ENCODE data around the gene ALMS1.
"Not testable (repeated sequence)": the region's sequence is repeated elsewhere in the genome, so short reads cannot be mapped to it uniquely, and the experiment has no call there.

ALMS1 gene

GRCh38 chr2:73402386-73403103 lies 16.9 kb downstream of the ALMS1 start:
- no peak for DNase-seq (ENCODE audit: low spot score)

DNA sequence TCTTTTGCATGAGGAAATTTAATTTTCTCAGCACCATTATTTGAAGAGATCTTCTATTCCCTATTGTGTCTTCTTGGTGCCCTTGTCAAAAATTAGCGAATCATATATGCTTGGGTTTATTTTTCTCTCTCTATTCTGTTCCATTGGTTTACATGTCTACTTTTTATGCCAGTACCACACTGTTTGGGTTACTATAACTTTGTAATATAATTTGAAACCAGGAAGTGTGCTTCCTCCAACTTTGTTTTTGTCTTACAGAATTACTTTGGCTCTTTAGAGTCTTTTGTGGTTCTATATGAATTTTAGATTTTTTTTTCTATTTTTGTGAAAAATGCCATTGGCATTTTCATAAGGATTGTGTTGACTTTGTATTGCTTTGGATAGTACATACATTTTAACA lies 17.6 kb downstream of the ALMS1 start:
- no peak for DNase-seq (ENCODE audit: low spot score)

GRCh38 chr2:73404409-73404808 lies 18.8 kb downstream of the ALMS1 start:
- DNase-seq (ENCODE audit: low spot score): no peak

GRCh38 chr2:73406996-73407395 lies 21.4 kb downstream of the ALMS1 start:
- DNase-seq (ENCODE audit: low spot score): no peak

GRCh38 chr2:73408198-73408597 lies 22.6 kb downstream of the ALMS1 start:
- no peak for DNase-seq (ENCODE audit: low spot score)

DNA sequence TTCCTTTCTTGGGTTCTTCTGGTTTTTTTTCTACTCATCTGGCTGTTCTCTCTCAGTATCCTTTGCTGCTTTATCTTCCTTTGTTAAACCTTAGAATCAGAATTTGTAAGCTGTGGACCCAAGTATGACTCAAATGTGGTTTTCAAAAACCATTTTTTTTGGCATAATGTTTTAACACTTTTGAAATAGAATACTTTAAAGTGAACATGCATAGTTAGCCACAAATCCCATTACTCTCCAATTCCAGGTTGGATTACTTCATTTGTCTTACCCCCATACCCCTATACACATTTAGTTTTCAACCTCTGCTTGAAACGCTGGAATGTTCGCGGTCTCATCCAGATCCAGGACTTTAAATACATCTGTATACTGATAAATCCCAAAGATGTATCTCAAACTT lies 29.1 kb downstream of the ALMS1 start:
- DNase-seq (ENCODE audit: low spot score): no peak

DNA sequence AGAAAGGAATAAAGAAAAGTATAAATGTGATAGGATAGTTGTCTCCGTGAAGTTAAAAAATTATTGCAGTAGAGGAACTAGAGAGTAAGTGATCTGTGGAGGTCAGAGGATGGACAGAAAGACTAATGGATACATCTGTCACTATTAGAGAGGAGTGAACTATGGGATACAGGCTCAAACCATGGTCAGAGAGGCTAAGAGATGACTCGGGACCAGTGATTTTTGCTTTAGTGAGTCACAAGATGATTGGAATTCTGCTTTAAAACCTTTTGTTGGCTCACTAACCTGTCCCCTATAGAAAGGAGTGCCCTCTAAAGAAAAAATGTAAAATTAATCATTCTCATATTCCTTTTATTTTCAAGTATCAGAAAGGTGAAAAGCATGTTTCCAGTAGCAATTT lies 30.3 kb downstream of the ALMS1 start:
- DNase-seq (ENCODE audit: low spot score): no peak

GRCh38 chr2:73418343-73418742 lies 32.7 kb downstream of the ALMS1 start:
- DNase-seq (ENCODE audit: low spot score): no peak

DNA sequence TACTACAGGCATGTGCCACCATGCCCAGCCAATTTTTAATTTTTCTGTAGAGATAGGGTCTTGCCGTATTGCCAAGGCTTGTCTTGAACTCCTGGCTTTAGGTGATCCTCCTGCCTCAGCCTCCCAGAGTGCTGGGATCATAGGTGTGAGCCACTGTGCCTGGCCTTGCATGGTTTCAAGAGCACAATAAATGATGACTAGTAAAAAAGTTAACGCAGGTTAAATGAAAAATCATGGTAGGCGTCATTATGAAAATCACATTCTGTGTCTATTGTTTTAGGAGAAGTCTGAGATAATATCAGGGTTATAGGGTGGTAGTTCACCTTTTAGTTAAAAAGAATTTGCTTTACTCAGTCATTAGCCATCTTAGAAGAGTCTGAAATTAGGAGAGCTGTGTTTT lies 38.3 kb downstream of the ALMS1 start:
- no peak for DNase-seq (ENCODE audit: low spot score)

- no peak for DNase-seq (ENCODE audit: low spot score)
Measured at GRCh38 chr2:73426176-73426575, 40.5 kb downstream of the ALMS1 start.

DNA sequence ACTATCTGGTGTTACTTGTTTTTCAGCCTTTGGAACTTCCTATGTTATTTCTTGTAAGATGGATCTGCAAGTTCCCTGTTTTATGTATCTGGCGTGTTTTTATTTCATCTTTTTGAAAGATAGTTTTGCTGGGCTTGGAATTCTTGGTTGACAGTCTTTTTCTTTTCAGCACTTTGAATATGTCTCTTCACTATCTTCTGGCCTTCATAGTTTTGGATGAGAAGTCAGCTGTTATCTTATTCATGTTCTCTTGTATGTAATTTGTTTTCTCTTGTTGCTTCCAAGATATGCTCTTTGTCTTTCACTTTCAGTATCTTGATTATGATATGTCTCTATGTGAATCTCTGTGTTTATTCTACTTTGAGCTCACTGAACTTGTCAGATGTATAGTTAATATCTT lies 50.4 kb downstream of the ALMS1 start:
- no peak for DNase-seq (ENCODE audit: low spot score)

DNA sequence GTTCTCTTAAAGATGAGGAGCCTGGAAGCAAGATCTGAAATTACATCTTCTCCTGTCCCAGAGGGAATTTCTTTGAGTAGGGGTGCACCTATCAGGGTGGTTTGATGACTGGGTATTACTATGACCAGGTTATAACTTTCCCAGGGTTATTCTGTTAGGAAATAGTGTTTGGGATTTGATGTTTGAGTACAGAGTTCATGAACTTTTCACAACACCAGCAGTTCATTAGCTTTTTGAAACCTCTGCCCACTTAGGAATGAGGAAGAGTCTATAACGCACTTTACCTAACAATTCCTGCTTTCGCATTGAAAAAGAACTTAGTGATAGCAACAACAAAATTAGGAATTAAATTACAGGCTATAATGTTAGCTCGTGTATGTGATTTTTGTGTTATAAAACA lies 58.6 kb downstream of the ALMS1 start:
- DNase-seq (ENCODE audit: low spot score): no peak

- DNase-seq (ENCODE audit: low spot score): no peak
Measured at GRCh38 chr2:73448856-73449255, 63.2 kb downstream of the ALMS1 start.

DNA sequence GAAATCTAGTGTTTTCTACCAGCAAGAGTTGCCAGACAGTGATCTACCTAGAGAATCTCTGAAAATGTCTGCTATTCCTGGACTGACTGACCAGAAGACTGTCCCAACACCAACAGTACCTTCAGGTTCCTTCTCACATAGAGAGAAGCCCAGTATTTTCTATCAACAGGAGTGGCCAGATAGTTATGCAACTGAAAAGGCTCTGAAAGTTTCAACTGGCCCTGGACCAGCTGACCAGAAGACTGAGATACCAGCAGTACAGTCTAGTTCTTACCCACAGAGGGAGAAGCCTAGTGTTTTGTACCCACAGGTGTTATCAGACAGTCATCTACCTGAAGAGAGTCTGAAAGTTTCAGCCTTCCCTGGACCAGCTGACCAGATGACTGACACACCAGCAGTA lies 63.8 kb downstream of the ALMS1 start:
- DNase-seq (ENCODE audit: low spot score): no peak

- DNase-seq (ENCODE audit: low spot score): no peak
Measured at GRCh38 chr2:73451263-73451972, 65.8 kb downstream of the ALMS1 start.

- no peak for DNase-seq (ENCODE audit: low spot score)
Measured at GRCh38 chr2:73457982-73458381, 72.3 kb downstream of the ALMS1 start.

DNA sequence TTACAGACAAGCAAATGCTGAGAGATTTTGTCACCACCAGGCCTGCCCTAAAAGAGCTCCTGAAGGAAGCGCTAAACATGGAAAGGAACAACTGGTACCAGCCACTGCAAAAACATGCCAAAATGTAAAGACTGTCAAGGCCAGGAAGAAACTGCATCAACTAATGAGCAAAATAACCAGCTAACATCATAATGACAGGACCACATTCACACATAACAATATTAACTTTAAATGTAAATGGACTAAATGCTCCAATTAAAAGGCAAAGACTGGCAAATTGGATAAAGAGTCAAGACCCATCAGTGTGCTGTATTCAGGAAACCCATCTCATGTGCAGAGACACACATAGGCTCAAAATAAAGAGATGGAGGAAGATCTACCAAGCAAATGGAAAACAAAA lies 76.8 kb downstream of the ALMS1 start:
- not testable (repeated sequence) for DNase-seq (ENCODE audit: low spot score)

- DNase-seq (ENCODE audit: low spot score): no peak
Measured at GRCh38 chr2:73468376-73468775, 82.7 kb downstream of the ALMS1 start.

- not testable (repeated sequence) for DNase-seq (ENCODE audit: low spot score)
Measured at GRCh38 chr2:73483874-73484273, 98.2 kb downstream of the ALMS1 start.

- no peak for DNase-seq (ENCODE audit: low spot score)
Measured at GRCh38 chr2:73487112-73487657, 101.5 kb downstream of the ALMS1 start.

DNA sequence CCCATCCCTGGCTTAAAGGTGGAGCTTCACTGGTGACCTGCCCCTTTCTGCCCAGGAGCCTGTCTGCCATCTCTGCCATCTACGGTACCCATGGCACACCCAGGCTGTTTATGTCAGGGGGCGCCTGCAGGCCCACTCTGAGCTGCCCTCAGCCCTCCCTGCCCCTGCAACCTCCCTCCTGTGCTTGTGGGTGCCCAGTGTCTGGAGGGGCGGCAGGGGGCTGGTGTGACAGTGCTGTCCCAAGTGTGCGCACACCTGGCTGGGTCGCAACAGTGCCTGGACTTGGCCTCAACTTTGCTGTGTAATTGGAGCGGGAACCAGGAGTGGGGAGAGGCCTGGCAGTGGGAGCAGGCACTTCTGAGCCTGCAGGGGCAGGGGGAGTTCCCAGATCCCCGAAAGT lies 102.4 kb downstream of the ALMS1 start:
- no peak for DNase-seq (ENCODE audit: low spot score)

GRCh38 chr2:73489053-73489452 lies 103.4 kb downstream of the ALMS1 start:
- DNase-seq (ENCODE audit: low spot score): no peak

GRCh38 chr2:73494031-73494430 lies 108.4 kb downstream of the ALMS1 start:
- DNase-seq (ENCODE audit: low spot score): no peak
